IMR-90 (cell line): ENCODE measurements around the gene RPS13. TPM values are rescaled to one million over a fixed set of nuclear protein-coding genes. Genes with fewer than 3 reads are reported as not detected.
"Not testable (repeated sequence)": the region's sequence is repeated elsewhere in the genome, so short reads cannot be mapped to it uniquely, and the experiment has no call there.

Experiments
- ATAC-seq: fragments of 200-7000 bp; cut with Tn5 transposase; 2 replicates; pipeline ENCODE4 v1.9.1; 2020; ENCODE audit warnings: low read depth, mild to moderate bottlenecking, moderate library complexity
- BruUV-seq: library from RNA; stranded (reverse); fragments of 400-500 nt; replicated peaks from 2 replicates; lab custom pipeline; 2021; lab: Mats Ljungman, UMichigan
- CTCF ChIA-PET: fragments of 300-600 bp; formaldehyde crosslinking; extraction: SDS; loops from one replicate; lab custom pipeline; 2021; ENCODE audit warnings: antibody characterized with exemption; lab: Yijun Ruan, JAX
- POLR2A ChIA-PET: fragments of 300-600 bp; sonication (Branson Sonifier 250); formaldehyde crosslinking; loops from one replicate; lab custom pipeline; 2022; ENCODE audit warnings: antibody characterized with exemption; ENCODE audit not compliant: unreplicated experiment; lab: Charles Lee
- DNase-seq: peaks from one replicate; pipeline ENCODE4 v3.0.0; 2013
- H2AFZ ChIP-seq: replicated peaks from 2 replicates; pipeline ENCODE3; 2013; ENCODE audit warnings: low read length, mild to moderate bottlenecking; ENCODE audit not compliant: poor library complexity
- H2AK5ac ChIP-seq: 2 replicates; pipeline ENCODE4 v1.6.1; 2013; ENCODE audit warnings: low read depth, low read length, inconsistent platforms
- H2AK9ac ChIP-seq: replicated peaks from 2 replicates; pipeline ENCODE3; 2013; ENCODE audit warnings: mild to moderate bottlenecking, low read depth, low read length, moderate library complexity; ENCODE audit not compliant: poor library complexity
- H2BK120ac ChIP-seq: 2 replicates; pipeline ENCODE4 v1.6.1; 2013; ENCODE audit warnings: low read depth, low read length, inconsistent platforms
- H2BK15ac ChIP-seq: 3 replicates; pipeline ENCODE4 v1.6.1; 2013; ENCODE audit warnings: low read depth, low read length, inconsistent platforms
- H2BK20ac ChIP-seq: 2 replicates; pipeline ENCODE4 v1.6.1; 2013; ENCODE audit warnings: low read depth, mild to moderate bottlenecking, inconsistent platforms, low read length, moderate library complexity
- H2BK5ac ChIP-seq: 2 replicates; pipeline ENCODE4 v1.6.1; 2013; ENCODE audit warnings: mild to moderate bottlenecking, low read depth, low read length, inconsistent platforms; ENCODE audit not compliant: poor library complexity, severe bottlenecking
- H3K14ac ChIP-seq: replicated peaks from 2 replicates; pipeline ENCODE4 v1.6.1; 2013; ENCODE audit warnings: low read depth, low read length, inconsistent platforms
- H3K18ac ChIP-seq: 2 replicates; pipeline ENCODE4 v1.6.1; 2013; ENCODE audit warnings: low read depth, low read length, control low read depth
- H3K23ac ChIP-seq: 2 replicates; pipeline ENCODE4 v1.6.1; 2013; ENCODE audit warnings: low read depth, low read length, inconsistent platforms
- H3K27ac ChIP-seq: 2 replicates; pipeline ENCODE4 v1.5.1; 2013; ENCODE audit warnings: mild to moderate bottlenecking, control low read depth, low read length; ENCODE audit not compliant: insufficient read depth
- H3K27me3 ChIP-seq: 2 replicates; pipeline ENCODE4 v1.6.1; 2013; ENCODE audit warnings: low read length; ENCODE audit not compliant: control insufficient read depth, insufficient read depth
- H3K36me3 ChIP-seq: 2 replicates; pipeline ENCODE4 v1.6.1; 2013; ENCODE audit warnings: low read length, mixed read lengths; ENCODE audit not compliant: control insufficient read depth, insufficient read depth
- H3K4ac ChIP-seq: 2 replicates; pipeline ENCODE4 v1.6.1; 2013; ENCODE audit warnings: low read depth, low read length, inconsistent platforms
- H3K4me1 ChIP-seq: 2 replicates; pipeline ENCODE4 v1.6.1; 2013; ENCODE audit warnings: low read length, mixed read lengths; ENCODE audit not compliant: control insufficient read depth, insufficient read depth
- H3K4me2 ChIP-seq: 2 replicates; pipeline ENCODE4 v1.6.1; 2013; ENCODE audit warnings: low read depth, mild to moderate bottlenecking, control low read depth, low read length, moderate library complexity
- H3K4me3 ChIP-seq: 2 replicates; pipeline ENCODE4 v1.5.1; 2013; ENCODE audit warnings: low read depth, mild to moderate bottlenecking, control low read depth, low read length, moderate library complexity; ENCODE audit not compliant: insufficient read depth
- H3K56ac ChIP-seq: 2 replicates; pipeline ENCODE4 v1.6.1; 2013; ENCODE audit warnings: low read length, inconsistent platforms; ENCODE audit not compliant: insufficient read depth; ENCODE audit errors: extremely low read depth
- H3K79me1 ChIP-seq, 2 experiments: 2 replicates each; pipeline ENCODE4 v1.6.1; 2013; ENCODE audit warnings: low read length in 2 of 2, inconsistent platforms in 1 of 2, low read depth in 1 of 2
- H3K9ac ChIP-seq: 2 replicates; pipeline ENCODE4 v1.6.1; 2013; ENCODE audit warnings: low read depth, low read length, control low read depth
- H3K9me1 ChIP-seq: 2 replicates; pipeline ENCODE4 v1.6.1; 2013; ENCODE audit warnings: low read length, inconsistent platforms; ENCODE audit not compliant: insufficient read depth
- H3K9me3 ChIP-seq: 2 replicates; pipeline ENCODE4 v1.6.1; 2013; ENCODE audit warnings: low read length; ENCODE audit not compliant: control insufficient read depth, insufficient read depth
- H4K20me1 ChIP-seq: 2 replicates; pipeline ENCODE4 v1.6.1; 2013; ENCODE audit warnings: low read length, inconsistent platforms; ENCODE audit not compliant: insufficient read depth
- H4K5ac ChIP-seq: 2 replicates; pipeline ENCODE4 v1.6.1; 2013; ENCODE audit warnings: mild to moderate bottlenecking, low read depth, low read length, control low read depth
- H4K8ac ChIP-seq, 2 experiments: 2 replicates each; pipeline ENCODE4 v1.6.1; 2013; ENCODE audit warnings: low read depth in 2 of 2, low read length in 2 of 2, control low read depth in 1 of 2, inconsistent platforms in 1 of 2
- H4K91ac ChIP-seq: 2 replicates; pipeline ENCODE4 v1.6.1; 2013; ENCODE audit warnings: low read depth, low read length, inconsistent platforms; ENCODE audit not compliant: insufficient read depth
- WGBS, 2 experiments: methylation state at CpG; one replicate each; pipeline versions ENCODE4 v1.1.5 to v1.1.7; 2013; ENCODE audit warnings: missing lambda C conversion rate in 2 of 2; ENCODE audit not compliant: insufficient read length in 1 of 2; ENCODE audit errors: extremely low coverage in 2 of 2; 5-methylcytosine and 5-hydroxymethylcytosine counted together
- dilution Hi-C: fragments of 300-500 bp; cut with HindIII; formaldehyde crosslinking; loops from one replicate; pipeline ENCODE4 v1.14.3; 2018; ENCODE audit warnings: low sequenced_read_pairs; ENCODE audit not compliant: unreplicated experiment
- in situ Hi-C: fragments of 300-500 bp; cut with MboI; formaldehyde crosslinking; loops from 3 replicates; pipeline ENCODE4 v1.14.3; 2019; ENCODE audit warnings: low sequenced_read_pairs, inconsistent platforms, mixed read lengths
- intact Hi-C: fragments of 100-400 bp; cut with micrococcal nuclease; formaldehyde crosslinking; loops from 2 replicates; pipeline ENCODE4 v1.10.0; 2022
- polyA plus RNA-seq, 3 experiments: library from polyadenylated mRNA; depleted of rRNA; stranded (reverse); fragments of >200 nt; gene quantifications; 2 replicates each; pipeline ENCODE4 v1.2.3, GENCODE V29; 2012; ENCODE audit warnings: low replicate concordance in 1 of 3
- total RNA-seq: library from RNA; depleted of rRNA; stranded (reverse); fragments of >200 nt; gene quantifications from 2 replicates; pipeline ENCODE4 v1.2.3, GENCODE V29; 2012

RPS13 gene
- total and polyA plus RNA-seq, 2 of the 4 experiments (the other 2 are of a cell fraction), result 548 to 701 TPM

- H3K14ac ChIP-seq, H3K23ac ChIP-seq, H3K9me1 ChIP-seq, POLR2A ChIA-PET, H3K56ac ChIP-seq, H3K4me1 ChIP-seq, H2BK15ac ChIP-seq, H3K9ac ChIP-seq, H2BK5ac ChIP-seq, in situ Hi-C loops, H3K27ac ChIP-seq, H4K5ac ChIP-seq, H2BK120ac ChIP-seq, H3K27me3 ChIP-seq, H3K4ac ChIP-seq, H3K18ac ChIP-seq, H2BK20ac ChIP-seq, H3K79me1 ChIP-seq, ATAC-seq, H3K4me2 ChIP-seq, CTCF ChIA-PET, H2AFZ ChIP-seq, H2AK9ac ChIP-seq, H4K20me1 ChIP-seq, H3K4me3 ChIP-seq, H4K91ac ChIP-seq, dilution Hi-C loops, H4K8ac ChIP-seq, H3K9me3 ChIP-seq, BruUV-seq, H2AK5ac ChIP-seq, DNase-seq: not testable (repeated sequence)
- WGBS, 2 experiments, result 90% methylated on average over 2 of the region's 16 CpGs; no CpG with 5 or more reads in 1 of the 2 experiments
- intact Hi-C loops, result loop anchor here (5.0 kb wide), 1 partner anchor 36 kb away; no protein-coding TSS in a partner anchor
- H3K36me3 ChIP-seq, result peaks cover 12% of the 10 kb centered on the region
Observed at GRCh38 chr11:17085976-17086375, 8.5 kb upstream of the RPS13 start.
